ENCODE measurements around the gene CDKN2D. TPM values are rescaled to one million over a fixed set of nuclear protein-coding genes. Genes with fewer than 3 reads are reported as not detected.

Gene CDKN2D
- polyA plus RNA-seq, 1 donor from 2014 or later, result 333 TPM

- Histone ChIP-seq H3F3A (ENCODE audit: insufficient read depth, low read length, poor library complexity, severe bottlenecking) (no peaks in the 10 kb centered on the region), H3K27ac (ENCODE audit: low read length) (no peak overlapping the region), H4K20me1 (ENCODE audit: insufficient read depth) (no peaks in the 10 kb centered on the region), H3K9me2 (ENCODE audit: insufficient read depth, low read length) (no peaks in the 10 kb centered on the region), H3K79me2 (replicated peaks; ENCODE audit: insufficient read depth, low read length) (no peaks in the 10 kb centered on the region), H2AFZ (ENCODE audit: low read depth, low read length) (no peak overlapping the region), H3K36me3 (ENCODE audit: insufficient read depth, low read length) (peaks cover 7% of the 10 kb centered on the region), H3K4me2 (ENCODE audit: low read length) (no peak overlapping the region), H3K4me3 (ENCODE audit: low read length) (no peak overlapping the region), H3K9me3 (ENCODE audit: low read length) (no peaks in the 10 kb centered on the region), H3K27me3 (ENCODE audit: insufficient read depth, low read depth, low read length) (no peaks in the 10 kb centered on the region), H3K9ac (ENCODE audit: low read length) (no peak overlapping the region)
- no peak for TF ChIP-seq EP300 (conservative IDR thresholded peaks at IDR 0.05; ENCODE audit: poor library complexity, severe bottlenecking)
These were observed 14.8 kb downstream of the CDKN2D start for GRCh38 chr19:10553943-10554381.

GRCh38 chr19:10553087-10553667, 15.6 kb downstream of the CDKN2D start:
- Histone ChIP-seq H3K36me3 (ENCODE audit: insufficient read depth, low read length) (peaks cover 7% of the 10 kb centered on the region), H3K79me2 (replicated peaks; ENCODE audit: insufficient read depth, low read length) (peaks cover 3% of the 10 kb centered on the region), H3F3A (ENCODE audit: insufficient read depth, low read length, poor library complexity, severe bottlenecking) (no peaks in the 10 kb centered on the region), H2AFZ (ENCODE audit: low read depth, low read length) (no peak overlapping the region), H3K4me2 (ENCODE audit: low read length) (no peak overlapping the region), H3K4me3 (ENCODE audit: low read length) (no peak overlapping the region), H4K20me1 (ENCODE audit: insufficient read depth) (no peaks in the 10 kb centered on the region), H3K9me2 (ENCODE audit: insufficient read depth, low read length) (no peaks in the 10 kb centered on the region), H3K9me3 (ENCODE audit: low read length) (no peaks in the 10 kb centered on the region), H3K9ac (ENCODE audit: low read length) (no peak overlapping the region), H3K27ac (ENCODE audit: low read length) (no peak overlapping the region), H3K27me3 (ENCODE audit: insufficient read depth, low read depth, low read length) (no peaks in the 10 kb centered on the region)
- no peak for TF ChIP-seq EZH2 (IDR thresholded peaks at IDR 0.05; ENCODE audit: borderline replicate concordance, insufficient read depth, low read length, poor library complexity, severe bottlenecking)
- TF ChIP-seq POLR2AphosphoS5 (IDR thresholded peaks at IDR 0.05), result no peak
- TF ChIP-seq RAD21 (conservative IDR thresholded peaks at IDR 0.05), result no peak
- TF ChIP-seq SMC3 (conservative IDR thresholded peaks at IDR 0.05; ENCODE audit: poor library complexity), result no peak
- TF ChIP-seq MXI1 (conservative IDR thresholded peaks at IDR 0.05; ENCODE audit: poor library complexity, severe bottlenecking), result no peak
- no peak for TF ChIP-seq TAF1 (IDR thresholded peaks at IDR 0.05; ENCODE audit: low read depth)
- no peak for TF ChIP-seq EP300 (conservative IDR thresholded peaks at IDR 0.05; ENCODE audit: poor library complexity, severe bottlenecking)
- TF ChIP-seq CTCF (IDR thresholded peaks at IDR 0.05; ENCODE audit: poor library complexity, severe bottlenecking), result no peak
- no peak for TF ChIP-seq REST (IDR thresholded peaks at IDR 0.05; ENCODE audit: borderline replicate concordance)
